Fibroblast of pulmonary artery (primary cell): ENCODE measurements around the gene MAN2B1.
A peak's percentile ranks its signal among the peaks of the same experiment; 100 is the strongest.
"Not testable (repeated sequence)": the region's sequence is repeated elsewhere in the genome, so short reads cannot be mapped to it uniquely, and the experiment has no call there.

Experiments used
- DNase-seq: peaks from one replicate; pipeline ENCODE4 v3.0.0-alpha.2; 2010; ENCODE audit warnings: low read depth
- H3K4me3 ChIP-seq: replicated peaks from 2 replicates; pipeline ENCODE4 v1.5.1; 2011; ENCODE audit warnings: low read depth, mild to moderate bottlenecking, control low read depth, low read length, moderate library complexity
- CTCF ChIP-seq: IDR thresholded peaks from 2 replicates; pipeline ENCODE4 v1.5.1; 2011; ENCODE audit warnings: mild to moderate bottlenecking, control low read depth, low read length, inconsistent platforms; ENCODE audit errors: missing control alignments

MAN2B1 gene

GRCh38 chr19:12687496-12688196 lies 21.1 kb upstream of the MAN2B1 start, which contains the start of gene GNG14:
GNG14 (plus strand) TSS chr19:12687998; CDS start chr19:12688049, 51 bp downstream.
- no peak for DNase-seq
- no peak within 1 kb of the TSS for H3K4me3 ChIP-seq
- TF ChIP-seq CTCF = no peak

DNA sequence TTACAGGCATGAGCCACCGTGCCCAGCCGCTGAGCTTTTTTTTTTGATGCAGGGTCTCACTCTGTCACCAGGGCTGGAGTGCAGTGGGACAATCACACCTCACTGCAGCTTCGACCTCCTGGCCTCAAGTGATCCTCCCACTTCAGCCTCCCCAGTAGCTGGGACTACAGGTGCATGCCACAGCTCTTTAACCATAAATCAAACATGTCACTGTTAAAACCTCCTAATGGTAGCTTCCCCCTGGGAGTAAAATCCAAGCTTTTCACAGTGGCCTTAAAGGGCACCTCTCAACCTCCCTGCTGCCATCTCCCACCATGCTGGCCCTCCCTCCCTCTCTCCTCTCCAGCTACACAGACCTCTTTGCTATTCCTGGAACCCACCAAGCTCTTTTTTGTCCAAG lies 19.3 kb upstream of the MAN2B1 start:
- no peak for TF ChIP-seq CTCF
- H3K4me3 ChIP-seq = no peak overlapping the region
- no peak for DNase-seq

- no peak for TF ChIP-seq CTCF
- DNase-seq = peak; percentile 99
- peak within 1 kb of the TSS; percentile 99 for H3K4me3 ChIP-seq
These were observed 14.8 kb upstream of the MAN2B1 start, which contains the start of gene DHPS for GRCh38 chr19:12681074-12681987. DHPS (minus strand) TSS chr19:12681880; CDS start chr19:12681766, 114 bp downstream.

DNA sequence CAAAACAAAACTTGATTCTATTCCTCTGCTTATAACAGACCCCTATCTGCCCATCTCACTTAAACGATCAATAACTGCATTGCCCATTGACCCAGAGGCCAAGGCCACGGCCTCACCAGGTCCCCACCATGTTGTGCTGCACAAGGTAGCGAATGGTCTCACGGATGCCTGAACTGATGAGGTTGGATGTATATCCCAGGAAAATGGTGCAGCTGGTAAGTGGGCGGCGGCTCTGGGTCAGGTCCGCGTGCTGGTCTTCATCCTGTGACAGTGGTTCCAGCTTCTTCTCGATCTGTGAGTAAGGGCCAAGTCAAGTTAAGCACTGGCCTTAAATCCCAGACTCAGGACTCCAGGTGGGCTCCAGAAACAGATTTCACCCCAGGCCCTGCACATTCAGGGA lies 13.5 kb upstream of the MAN2B1 start:
- TF ChIP-seq CTCF = no peak
- DNase-seq = no peak
- H3K4me3 ChIP-seq = no peak overlapping the region

DNA sequence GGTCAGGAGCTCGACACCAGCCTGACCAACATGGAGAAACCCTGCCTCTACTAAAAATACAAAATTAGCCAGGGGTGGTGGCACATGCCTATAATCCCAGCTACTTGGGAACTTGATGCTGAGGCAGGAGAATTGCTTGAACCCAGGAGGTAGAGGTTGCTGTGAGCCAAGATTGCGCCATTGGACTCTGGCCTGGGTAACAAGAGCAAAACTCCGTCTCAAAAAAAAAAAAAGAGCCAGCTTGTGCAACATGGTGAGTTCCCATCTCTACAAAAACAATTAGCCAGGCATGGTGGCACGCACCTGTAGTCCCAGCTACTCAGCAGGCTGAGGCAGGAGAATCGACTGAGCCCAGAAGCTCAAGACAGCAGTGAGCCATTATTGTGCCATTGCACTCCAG lies 11.5 kb upstream of the MAN2B1 start:
- not testable (repeated sequence) for H3K4me3 ChIP-seq, DNase-seq

GRCh38 chr19:12676928-12677327 lies 10.4 kb upstream of the MAN2B1 start:
- H3K4me3 ChIP-seq = no peak overlapping the region
- no peak for TF ChIP-seq CTCF
- DNase-seq = no peak

GRCh38 chr19:12676384-12676792 lies 9.8 kb upstream of the MAN2B1 start:
- peak; percentile 81 for DNase-seq
- H3K4me3 ChIP-seq = no peak overlapping the region
- TF ChIP-seq CTCF = peak; percentile 88
